Loucy (cell line): ENCODE results near the gene KLHL40.

Experiments
- CTCF ChIP-seq: fragments of 200-600 bp; sonication (generic); conservative IDR thresholded peaks from 2 replicates; pipeline ENCODE4 v1.5.1; 2014; ENCODE audit warnings: mild to moderate bottlenecking, antibody characterized with exemption, low read length
- EZH2phosphoT487 ChIP-seq: fragments of 200-600 bp; IDR thresholded peaks from 2 replicates; pipeline ENCODE4 v1.6.1; 2018; ENCODE audit warnings: antibody characterized with exemption, mild to moderate bottlenecking, moderate library complexity, borderline replicate concordance

- TF ChIP-seq CTCF (no peak), EZH2phosphoT487 (no peak)
Observed at GRCh38 chr3:42670051-42670576, 15.2 kb upstream of the KLHL40 start.
